IMR-90 (cell line): ENCODE data around the gene ADPGK. TPM values are rescaled to one million over a fixed set of nuclear protein-coding genes. Genes with fewer than 3 reads are reported as not detected.

ENCODE experiments used
- ATAC-seq: fragments of 200-7000 bp; cut with Tn5 transposase; 2 replicates; pipeline ENCODE4 v1.9.1; 2020; ENCODE audit warnings: low read depth, mild to moderate bottlenecking, moderate library complexity
- BruUV-seq: library from RNA; stranded (reverse); fragments of 400-500 nt; replicated peaks from 2 replicates; lab custom pipeline; 2021; lab: Mats Ljungman, UMichigan
- CTCF ChIA-PET: fragments of 300-600 bp; formaldehyde crosslinking; extraction: SDS; loops from one replicate; lab custom pipeline; 2021; ENCODE audit warnings: antibody characterized with exemption; lab: Yijun Ruan, JAX
- POLR2A ChIA-PET: fragments of 300-600 bp; sonication (Branson Sonifier 250); formaldehyde crosslinking; loops from one replicate; lab custom pipeline; 2022; ENCODE audit warnings: antibody characterized with exemption; ENCODE audit not compliant: unreplicated experiment; lab: Charles Lee
- DNase-seq: peaks from one replicate; pipeline ENCODE4 v3.0.0; 2013
- H2AFZ ChIP-seq: replicated peaks from 2 replicates; pipeline ENCODE3; 2013; ENCODE audit warnings: low read length, mild to moderate bottlenecking; ENCODE audit not compliant: poor library complexity
- H2AK5ac ChIP-seq: 2 replicates; pipeline ENCODE4 v1.6.1; 2013; ENCODE audit warnings: low read depth, low read length, inconsistent platforms
- H2AK9ac ChIP-seq: replicated peaks from 2 replicates; pipeline ENCODE3; 2013; ENCODE audit warnings: mild to moderate bottlenecking, low read depth, low read length, moderate library complexity; ENCODE audit not compliant: poor library complexity
- H2BK120ac ChIP-seq: 2 replicates; pipeline ENCODE4 v1.6.1; 2013; ENCODE audit warnings: low read depth, low read length, inconsistent platforms
- H2BK15ac ChIP-seq: 3 replicates; pipeline ENCODE4 v1.6.1; 2013; ENCODE audit warnings: low read depth, low read length, inconsistent platforms
- H2BK20ac ChIP-seq: 2 replicates; pipeline ENCODE4 v1.6.1; 2013; ENCODE audit warnings: low read depth, mild to moderate bottlenecking, inconsistent platforms, low read length, moderate library complexity
- H2BK5ac ChIP-seq: 2 replicates; pipeline ENCODE4 v1.6.1; 2013; ENCODE audit warnings: mild to moderate bottlenecking, low read depth, low read length, inconsistent platforms; ENCODE audit not compliant: poor library complexity, severe bottlenecking
- H3K14ac ChIP-seq: replicated peaks from 2 replicates; pipeline ENCODE4 v1.6.1; 2013; ENCODE audit warnings: low read depth, low read length, inconsistent platforms
- H3K18ac ChIP-seq: 2 replicates; pipeline ENCODE4 v1.6.1; 2013; ENCODE audit warnings: low read depth, low read length, control low read depth
- H3K23ac ChIP-seq: 2 replicates; pipeline ENCODE4 v1.6.1; 2013; ENCODE audit warnings: low read depth, low read length, inconsistent platforms
- H3K27ac ChIP-seq: 2 replicates; pipeline ENCODE4 v1.5.1; 2013; ENCODE audit warnings: mild to moderate bottlenecking, control low read depth, low read length; ENCODE audit not compliant: insufficient read depth
- H3K27me3 ChIP-seq: 2 replicates; pipeline ENCODE4 v1.6.1; 2013; ENCODE audit warnings: low read length; ENCODE audit not compliant: control insufficient read depth, insufficient read depth
- H3K36me3 ChIP-seq: 2 replicates; pipeline ENCODE4 v1.6.1; 2013; ENCODE audit warnings: low read length, mixed read lengths; ENCODE audit not compliant: control insufficient read depth, insufficient read depth
- H3K4ac ChIP-seq: 2 replicates; pipeline ENCODE4 v1.6.1; 2013; ENCODE audit warnings: low read depth, low read length, inconsistent platforms
- H3K4me1 ChIP-seq: 2 replicates; pipeline ENCODE4 v1.6.1; 2013; ENCODE audit warnings: low read length, mixed read lengths; ENCODE audit not compliant: control insufficient read depth, insufficient read depth
- H3K4me2 ChIP-seq: 2 replicates; pipeline ENCODE4 v1.6.1; 2013; ENCODE audit warnings: low read depth, mild to moderate bottlenecking, control low read depth, low read length, moderate library complexity
- H3K4me3 ChIP-seq: 2 replicates; pipeline ENCODE4 v1.5.1; 2013; ENCODE audit warnings: low read depth, mild to moderate bottlenecking, control low read depth, low read length, moderate library complexity; ENCODE audit not compliant: insufficient read depth
- H3K56ac ChIP-seq: 2 replicates; pipeline ENCODE4 v1.6.1; 2013; ENCODE audit warnings: low read length, inconsistent platforms; ENCODE audit not compliant: insufficient read depth; ENCODE audit errors: extremely low read depth
- H3K79me1 ChIP-seq, 2 experiments: 2 replicates each; pipeline ENCODE4 v1.6.1; 2013; ENCODE audit warnings: low read length in 2 of 2, inconsistent platforms in 1 of 2, low read depth in 1 of 2
- H3K9ac ChIP-seq: 2 replicates; pipeline ENCODE4 v1.6.1; 2013; ENCODE audit warnings: low read depth, low read length, control low read depth
- H3K9me1 ChIP-seq: 2 replicates; pipeline ENCODE4 v1.6.1; 2013; ENCODE audit warnings: low read length, inconsistent platforms; ENCODE audit not compliant: insufficient read depth
- H3K9me3 ChIP-seq: 2 replicates; pipeline ENCODE4 v1.6.1; 2013; ENCODE audit warnings: low read length; ENCODE audit not compliant: control insufficient read depth, insufficient read depth
- H4K20me1 ChIP-seq: 2 replicates; pipeline ENCODE4 v1.6.1; 2013; ENCODE audit warnings: low read length, inconsistent platforms; ENCODE audit not compliant: insufficient read depth
- H4K5ac ChIP-seq: 2 replicates; pipeline ENCODE4 v1.6.1; 2013; ENCODE audit warnings: mild to moderate bottlenecking, low read depth, low read length, control low read depth
- H4K8ac ChIP-seq, 2 experiments: 2 replicates each; pipeline ENCODE4 v1.6.1; 2013; ENCODE audit warnings: low read depth in 2 of 2, low read length in 2 of 2, control low read depth in 1 of 2, inconsistent platforms in 1 of 2
- H4K91ac ChIP-seq: 2 replicates; pipeline ENCODE4 v1.6.1; 2013; ENCODE audit warnings: low read depth, low read length, inconsistent platforms; ENCODE audit not compliant: insufficient read depth
- CEBPB ChIP-seq: IDR thresholded peaks from 2 replicates; pipeline ENCODE4 v1.6.1; 2012; ENCODE audit warnings: low read depth, low read length, improper control_type of control experiment
- SMC3 ChIP-seq: fragments of 150-350 bp; IDR thresholded peaks from 2 replicates; pipeline ENCODE4 v1.6.1; 2016; ENCODE audit warnings: low read depth, mild to moderate bottlenecking, antibody characterized with exemption, low read length, moderate library complexity
- WGBS, 2 experiments: methylation state at CpG; one replicate each; pipeline versions ENCODE4 v1.1.5 to v1.1.7; 2013; ENCODE audit warnings: missing lambda C conversion rate in 2 of 2; ENCODE audit not compliant: insufficient read length in 1 of 2; ENCODE audit errors: extremely low coverage in 2 of 2; 5-methylcytosine and 5-hydroxymethylcytosine counted together
- dilution Hi-C: fragments of 300-500 bp; cut with HindIII; formaldehyde crosslinking; loops from one replicate; pipeline ENCODE4 v1.14.3; 2018; ENCODE audit warnings: low sequenced_read_pairs; ENCODE audit not compliant: unreplicated experiment
- in situ Hi-C: fragments of 300-500 bp; cut with MboI; formaldehyde crosslinking; loops from 3 replicates; pipeline ENCODE4 v1.14.3; 2019; ENCODE audit warnings: low sequenced_read_pairs, inconsistent platforms, mixed read lengths
- intact Hi-C: fragments of 100-400 bp; cut with micrococcal nuclease; formaldehyde crosslinking; loops from 2 replicates; pipeline ENCODE4 v1.10.0; 2022
- polyA plus RNA-seq, 3 experiments: library from polyadenylated mRNA; depleted of rRNA; stranded (reverse); fragments of >200 nt; gene quantifications; 2 replicates each; pipeline ENCODE4 v1.2.3, GENCODE V29; 2012; ENCODE audit warnings: low replicate concordance in 1 of 3
- total RNA-seq: library from RNA; depleted of rRNA; stranded (reverse); fragments of >200 nt; gene quantifications from 2 replicates; pipeline ENCODE4 v1.2.3, GENCODE V29; 2012

ADPGK gene
- total and polyA plus RNA-seq, 2 of the 4 experiments (the other 2 are of a cell fraction): 53.2 to 62.8 TPM

GRCh38 chr15:72826611-72827010 lies 43.1 kb upstream of the ADPGK start:
- 69% methylated on average over 5 of the region's 9 CpGs; no CpG with 5 or more reads in 1 of the 2 experiments for WGBS, 2 experiments
- Histone ChIP-seq H3K27ac (no peak overlapping the region), H3K4me3 (no peak overlapping the region), H2AFZ (no peak overlapping the region), H3K14ac (no peak overlapping the region), H4K20me1 (no peaks in the 10 kb centered on the region), H3K36me3 (no peaks in the 10 kb centered on the region), H3K23ac (no peak overlapping the region), H3K9me3 (no peaks in the 10 kb centered on the region; the same call in 1 of the 2 replicates), H3K79me1 (no peaks in the 10 kb centered on the region), H4K8ac (no peak overlapping the region), H4K91ac (no peak overlapping the region), H2BK5ac (no peak overlapping the region), H2BK15ac (no peak overlapping the region), H3K4me1 (no peaks in the 10 kb centered on the region), H2BK20ac (no peak overlapping the region), H4K5ac (no peak overlapping the region), H3K9me1 (peaks cover 8% of the 10 kb centered on the region), H3K9ac (no peak overlapping the region), H3K4ac (no peak overlapping the region), H3K4me2 (no peak overlapping the region), H2BK120ac (no peak overlapping the region), H3K56ac (no peak overlapping the region), H3K27me3 (peaks cover 36% of the 10 kb centered on the region), H2AK9ac (no peak overlapping the region), H2AK5ac (no peak overlapping the region), H3K18ac (no peak overlapping the region)
- no TSS peak for BruUV-seq
- no peak for TF ChIP-seq SMC3
- no peak for TF ChIP-seq CEBPB
- ATAC-seq: no peak
- ChIA-PET CTCF (no interaction called here), POLR2A (no interaction called here)
- DNase-seq: no peak
- intact Hi-C loops (no loop called here), dilution Hi-C loops (no loop called here), in situ Hi-C loops (no loop called here)
